GM19193 (cell line): Measurements from ENCODE around the gene SEMA3C.

Source experiments
- POLR2A ChIP-seq: IDR thresholded peaks from 4 replicates; pipeline ENCODE4 v1.6.1; 2011; ENCODE audit not compliant: insufficient read depth, insufficient read length; ENCODE audit errors: extremely low read depth

Gene SEMA3C

DNA sequence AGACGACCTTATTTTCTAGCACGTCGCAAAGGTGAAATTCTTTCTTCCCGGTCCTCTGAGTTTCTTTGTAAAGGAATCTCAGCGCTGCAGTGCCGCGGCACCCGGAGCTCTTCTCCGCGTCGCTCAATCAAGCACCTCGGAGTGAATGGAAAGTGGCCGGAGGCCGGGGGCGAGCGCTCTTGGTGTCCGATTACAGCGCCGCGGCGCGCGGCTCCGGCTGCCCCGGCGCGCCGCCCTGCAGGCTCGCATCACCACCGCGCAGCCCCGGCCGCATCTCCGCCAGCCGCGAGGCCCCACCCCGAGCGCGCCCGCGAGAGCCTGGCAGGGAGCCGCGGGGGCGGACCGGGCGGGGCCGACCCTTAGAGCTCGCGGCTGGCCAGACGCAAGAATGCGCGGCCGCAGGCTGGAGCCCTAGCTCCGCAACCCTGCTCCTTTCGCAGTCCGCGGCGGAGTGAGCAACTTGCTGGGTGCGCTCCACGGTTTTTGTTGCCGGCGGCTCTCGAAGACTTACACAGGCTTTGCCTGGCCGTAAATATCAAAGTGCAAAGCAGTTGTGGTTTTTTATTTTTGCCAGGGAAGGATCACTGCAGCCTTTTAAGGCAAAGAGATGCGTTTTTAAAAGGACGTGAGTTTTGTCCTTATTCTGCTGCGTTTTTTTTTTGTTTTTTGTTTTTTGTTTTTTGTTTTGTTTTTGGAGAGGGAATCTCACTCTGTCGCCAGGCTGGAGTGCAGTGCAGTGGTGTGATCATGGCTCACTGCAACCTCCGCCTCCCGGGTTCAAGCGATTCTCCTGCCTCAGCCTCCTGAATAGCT lies at the start of gene SEMA3C:
TSS of gene SEMA3C (minus strand) at position 143 of the 813 bp plus-strand sequence. CDS start 2,270 bp downstream, outside the sequence.
- no peak for TF ChIP-seq POLR2A

DNA sequence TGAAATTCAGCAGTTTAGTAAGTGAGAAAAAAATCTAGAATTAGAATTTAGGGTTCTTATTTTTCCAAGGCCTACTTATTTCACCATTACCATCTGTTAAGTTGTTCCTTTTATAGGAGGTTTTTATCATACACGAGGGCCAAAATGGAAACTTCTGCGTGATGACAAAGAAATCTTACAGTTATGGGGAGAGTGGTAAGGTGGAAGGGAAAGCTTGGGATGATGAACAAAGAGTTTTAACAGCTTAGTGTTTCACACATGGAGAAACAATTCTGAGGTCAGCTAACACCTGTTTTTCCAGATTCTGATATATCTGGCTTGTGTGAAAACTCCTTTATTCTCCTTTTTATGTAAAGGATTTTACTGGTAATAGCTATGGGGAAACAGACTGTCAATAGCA lies 49.8 kb upstream of the SEMA3C start:
- no peak for TF ChIP-seq POLR2A

DNA sequence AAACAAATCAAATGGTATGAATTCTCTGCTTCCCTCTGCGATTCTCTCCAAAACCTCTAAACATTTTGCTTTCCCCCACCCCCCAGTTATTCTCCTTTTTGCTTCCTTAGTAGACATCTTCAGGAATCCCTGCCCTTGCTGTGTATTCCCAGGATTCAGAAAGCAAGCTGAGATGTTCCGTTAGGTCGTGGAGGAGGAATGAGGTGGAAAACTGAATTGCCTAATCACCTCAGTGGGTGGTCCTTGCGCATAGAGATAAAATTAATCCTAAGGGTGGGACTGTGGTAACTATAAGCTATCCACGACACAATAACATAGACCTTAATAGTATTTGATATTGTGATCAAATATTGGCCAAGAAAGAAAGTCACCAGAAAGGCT lies 49.1 kb upstream of the SEMA3C start:
- TF ChIP-seq POLR2A: no peak

DNA sequence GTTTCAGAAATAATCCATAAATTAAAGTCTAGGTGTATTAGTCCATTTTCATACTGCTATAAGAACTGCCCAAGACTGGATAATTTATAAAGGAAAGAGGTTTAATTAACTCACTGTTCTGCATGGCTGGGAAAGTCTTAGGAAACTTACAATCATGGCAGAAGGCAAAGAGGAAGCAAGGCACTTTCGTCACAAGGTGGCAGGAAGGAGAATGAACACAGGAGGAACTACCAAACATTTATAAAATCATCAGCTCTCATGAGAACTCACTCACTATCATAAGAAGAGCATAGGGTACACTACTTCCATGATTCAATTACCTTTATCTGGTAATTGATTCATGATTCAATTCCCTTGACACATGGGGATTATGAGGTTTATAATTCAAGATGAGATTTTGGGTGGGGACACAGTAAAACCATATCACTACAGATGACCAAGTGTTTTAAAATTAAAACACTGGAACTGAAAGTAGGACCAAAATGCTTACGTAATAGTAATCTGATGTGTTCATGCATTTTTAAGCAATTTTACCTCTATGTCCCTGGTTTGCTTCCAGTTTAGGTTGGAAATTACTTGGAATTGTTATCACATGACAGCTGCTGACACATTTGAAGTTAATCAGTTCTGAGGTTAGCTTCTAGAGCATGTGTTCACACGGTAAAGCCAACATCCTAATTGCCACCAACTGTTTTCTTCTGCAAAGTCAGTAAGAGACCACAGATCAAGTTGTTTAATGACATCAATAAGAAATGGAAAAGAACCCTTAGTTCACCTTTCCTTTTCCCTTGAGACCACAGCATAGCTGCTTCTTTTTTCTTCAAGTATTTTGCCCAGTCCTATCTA lies 48.4 kb upstream of the SEMA3C start:
- TF ChIP-seq POLR2A: no peak

DNA sequence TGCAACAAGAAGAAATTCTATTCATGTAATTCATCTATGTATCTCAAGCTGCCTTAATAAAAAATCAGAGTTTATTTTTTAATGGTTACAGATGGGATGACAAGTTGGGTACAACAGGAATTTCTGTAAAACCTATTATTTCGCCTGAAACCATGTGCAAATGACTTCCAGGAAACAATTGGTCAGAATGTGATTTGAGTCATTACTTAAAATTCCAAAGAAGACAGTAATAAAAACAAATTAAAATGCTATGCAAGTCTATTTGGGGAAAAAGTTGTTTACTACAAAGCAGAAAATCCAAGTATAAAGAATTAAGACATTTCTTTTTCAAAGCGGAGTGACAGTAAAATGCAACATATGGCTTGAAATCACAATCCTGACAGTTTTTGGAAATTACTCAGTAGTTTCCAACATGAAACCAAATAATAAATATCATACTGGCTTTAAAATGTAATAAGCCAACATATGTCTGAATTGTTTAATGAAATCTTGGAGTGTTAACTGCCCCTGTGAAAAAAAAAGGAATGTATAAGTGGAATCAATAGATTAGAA lies 41.5 kb upstream of the SEMA3C start:
- no peak for TF ChIP-seq POLR2A

DNA sequence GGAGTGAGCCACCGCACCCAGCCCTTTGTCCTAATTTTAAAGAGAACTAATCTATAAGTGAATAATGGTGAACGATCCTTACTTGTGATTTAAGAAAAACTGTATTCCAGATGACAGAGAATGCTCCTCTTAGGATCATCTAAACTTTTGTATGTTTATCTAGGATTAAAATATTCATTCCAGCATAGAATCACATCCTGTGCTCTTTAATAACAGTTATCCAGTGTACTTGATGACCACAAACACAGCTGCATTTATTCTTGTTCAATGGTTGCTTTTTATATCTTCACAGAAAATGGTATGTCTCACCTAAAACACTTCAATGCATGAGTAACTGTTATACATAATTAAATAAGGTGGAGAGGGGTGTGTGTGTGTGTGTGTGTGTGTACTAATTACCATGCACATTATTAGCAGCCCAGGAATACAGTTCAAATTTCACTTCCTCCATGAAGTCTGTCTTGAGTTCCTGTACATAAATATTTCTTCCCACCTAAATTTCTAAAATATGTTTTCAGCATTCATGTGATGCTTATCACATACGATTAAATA lies 38.5 kb upstream of the SEMA3C start:
- no peak for TF ChIP-seq POLR2A

DNA sequence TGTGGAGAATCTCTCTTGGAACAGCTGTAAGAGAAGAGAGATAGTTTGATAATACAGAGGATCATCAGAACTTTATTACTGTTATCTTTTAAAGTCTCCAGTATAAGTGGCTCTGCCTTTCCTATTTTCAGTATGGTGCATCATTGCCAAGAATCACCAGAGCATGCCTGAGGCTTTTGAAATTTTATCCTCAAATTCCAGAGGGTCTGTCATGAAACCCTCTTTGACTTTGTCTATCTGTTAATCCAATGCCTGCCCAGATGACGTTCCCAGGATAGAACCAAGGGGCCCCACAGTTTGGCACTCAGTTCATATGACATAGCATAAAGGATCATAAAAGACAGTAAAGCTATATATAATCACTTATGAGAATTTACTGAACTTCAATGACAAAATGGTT lies 35.3 kb upstream of the SEMA3C start:
- no peak for TF ChIP-seq POLR2A

DNA sequence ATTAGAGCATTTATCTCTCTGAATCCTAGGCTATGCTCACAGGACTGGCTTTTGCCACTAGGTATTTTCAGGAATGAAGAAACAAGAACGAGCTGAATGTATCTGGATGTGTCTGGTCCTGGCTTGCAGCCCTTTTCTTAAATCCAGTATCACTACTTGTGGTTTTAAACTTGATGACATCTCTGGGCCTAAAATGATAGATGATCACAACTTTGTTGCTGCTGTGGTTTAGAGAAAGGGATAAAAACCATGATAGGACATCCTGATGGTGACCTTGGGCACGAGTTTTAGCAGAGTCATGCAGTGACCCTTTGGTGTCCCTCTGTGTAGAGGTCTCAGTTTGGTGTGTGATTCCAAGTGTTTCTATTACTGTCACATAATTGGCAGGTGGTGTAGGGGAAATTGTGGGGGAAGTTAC lies 31.7 kb upstream of the SEMA3C start:
- TF ChIP-seq POLR2A: no peak

DNA sequence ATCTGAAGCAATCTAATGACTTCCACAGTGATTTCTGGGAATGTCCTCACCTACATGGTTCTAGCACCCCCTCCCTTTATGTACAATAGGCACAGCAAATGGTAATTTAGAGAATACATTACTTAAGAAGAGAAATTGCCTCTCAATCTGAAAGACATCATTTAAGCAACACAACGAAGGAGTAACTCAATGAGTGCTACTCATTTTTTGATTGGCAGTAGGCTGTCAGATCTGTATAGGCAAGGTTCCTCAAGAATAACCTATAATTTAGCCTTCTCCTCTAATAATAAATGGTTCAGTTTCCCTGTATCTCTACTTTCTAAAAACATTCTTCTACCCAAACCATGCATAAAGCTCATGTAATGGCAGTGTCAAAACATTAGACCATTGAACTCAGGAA lies 30.6 kb upstream of the SEMA3C start:
- TF ChIP-seq POLR2A: no peak

DNA sequence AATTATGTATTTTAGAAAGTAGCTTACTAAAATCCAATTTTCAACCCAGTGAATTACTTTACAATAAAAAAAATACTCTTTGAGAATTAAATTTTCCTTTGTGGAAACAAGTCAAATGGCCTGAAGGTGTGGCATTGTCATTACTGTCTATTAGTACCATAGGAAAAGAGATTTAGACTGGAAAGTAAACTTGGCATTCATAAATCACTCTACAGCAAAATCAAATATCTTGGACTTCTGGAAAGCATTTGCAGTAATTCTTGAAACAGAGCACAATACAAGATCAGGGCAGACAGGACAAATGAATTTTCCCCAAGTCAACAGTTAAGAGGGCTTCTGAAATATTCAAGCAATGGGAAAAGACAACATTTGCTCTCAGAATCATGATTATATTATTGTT lies 28.0 kb upstream of the SEMA3C start:
- TF ChIP-seq POLR2A: no peak

DNA sequence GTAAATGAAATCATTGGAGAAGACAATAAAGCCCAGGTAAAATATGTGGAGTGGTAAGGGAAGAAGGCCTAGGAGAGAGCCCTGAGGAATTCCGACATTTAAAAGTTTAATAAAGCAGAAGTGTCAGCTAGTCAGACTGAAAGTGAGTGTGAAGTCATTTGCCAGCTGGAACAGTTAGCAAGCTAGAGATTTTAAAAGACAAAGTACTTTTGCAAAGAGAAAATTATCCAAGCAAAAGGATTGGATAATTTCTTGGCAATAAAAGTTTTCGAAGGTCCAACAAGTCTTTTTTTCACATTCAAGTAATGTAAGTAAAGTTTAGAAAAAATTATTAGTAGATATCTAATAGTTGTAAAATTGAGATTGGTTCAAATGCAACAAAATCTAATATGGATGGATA lies 27.1 kb upstream of the SEMA3C start:
- TF ChIP-seq POLR2A: no peak

DNA sequence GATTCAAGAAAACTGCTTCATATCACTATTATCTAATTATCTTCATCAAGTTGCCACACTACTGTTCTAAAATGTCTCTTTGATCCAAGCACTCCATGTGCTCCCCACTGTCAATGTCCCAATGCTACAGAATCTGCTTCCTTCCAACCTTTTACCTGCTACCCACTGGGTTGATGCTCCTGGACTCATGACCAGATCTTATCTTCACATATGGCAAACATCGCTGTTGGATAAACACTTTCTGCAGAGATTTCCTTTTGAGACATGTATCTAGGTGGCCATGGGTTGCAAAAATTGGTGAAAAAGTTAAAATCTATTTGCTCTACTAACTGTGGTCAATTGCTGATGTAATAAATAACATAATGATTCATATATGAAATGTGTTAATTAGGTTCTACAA lies 24.5 kb upstream of the SEMA3C start:
- no peak for TF ChIP-seq POLR2A

DNA sequence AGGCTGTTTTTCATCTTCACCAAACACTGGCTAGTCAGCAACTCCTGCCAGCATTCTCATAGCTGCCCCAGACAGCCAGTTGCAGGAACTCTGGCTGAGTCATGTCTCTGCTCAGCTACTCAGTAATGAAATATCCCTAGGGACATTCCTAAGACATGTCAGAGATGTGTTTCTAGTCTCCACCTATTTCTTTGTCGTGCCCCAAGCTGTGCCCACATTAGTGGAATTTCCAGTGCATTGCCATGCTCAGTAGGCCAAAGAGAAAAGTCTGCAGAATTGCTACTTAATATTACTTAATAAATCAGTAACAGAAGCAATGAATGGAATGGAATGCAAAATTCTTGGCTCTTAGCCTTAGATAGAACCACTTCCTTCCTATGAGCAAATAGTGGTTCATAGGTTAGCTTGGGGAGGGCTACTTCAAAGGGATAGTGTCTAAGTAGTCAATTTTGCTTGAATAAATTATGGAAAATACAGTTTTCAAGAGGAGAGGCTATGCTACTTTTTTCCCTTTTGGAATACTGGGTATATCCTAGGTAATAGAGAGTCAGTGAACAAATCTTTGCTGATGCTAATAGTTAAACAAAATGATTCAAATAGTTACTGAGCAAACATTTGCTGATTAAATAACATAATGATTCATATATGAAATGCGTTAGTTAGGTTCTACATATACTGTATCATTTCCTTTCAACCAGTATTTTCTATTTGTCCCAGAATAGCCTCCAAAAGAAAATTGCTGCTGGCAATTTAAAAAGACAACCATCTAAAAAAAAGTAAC lies 23.6 kb upstream of the SEMA3C start:
- no peak for TF ChIP-seq POLR2A

DNA sequence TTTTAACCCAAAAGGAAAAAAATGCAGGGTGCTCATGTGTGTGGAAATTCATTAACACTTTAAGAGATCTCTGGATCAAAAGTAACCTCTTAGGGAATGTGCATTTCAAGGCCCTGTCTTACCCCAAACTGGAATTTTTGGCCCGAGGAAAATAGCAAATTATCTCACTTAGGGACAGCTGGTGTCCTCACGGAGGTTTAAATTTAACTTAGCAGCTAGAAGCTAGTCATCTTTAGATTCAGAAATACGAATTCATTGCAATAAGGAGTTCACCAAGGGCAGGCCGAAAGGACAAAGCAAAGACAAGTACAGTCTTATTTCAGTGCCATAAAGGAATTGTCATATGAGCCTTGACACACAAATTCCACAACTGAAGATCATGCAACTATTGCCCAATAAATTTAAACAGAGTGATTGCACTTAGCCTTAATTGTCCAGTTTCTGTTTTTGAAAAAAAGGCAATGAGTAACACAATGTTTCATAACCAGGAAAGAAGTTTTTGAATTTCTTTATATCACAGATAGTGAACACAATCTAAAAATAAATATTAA lies 22.4 kb upstream of the SEMA3C start:
- no peak for TF ChIP-seq POLR2A
